ENCODE measurements around the gene C12orf43.

Gene C12orf43

DNA sequence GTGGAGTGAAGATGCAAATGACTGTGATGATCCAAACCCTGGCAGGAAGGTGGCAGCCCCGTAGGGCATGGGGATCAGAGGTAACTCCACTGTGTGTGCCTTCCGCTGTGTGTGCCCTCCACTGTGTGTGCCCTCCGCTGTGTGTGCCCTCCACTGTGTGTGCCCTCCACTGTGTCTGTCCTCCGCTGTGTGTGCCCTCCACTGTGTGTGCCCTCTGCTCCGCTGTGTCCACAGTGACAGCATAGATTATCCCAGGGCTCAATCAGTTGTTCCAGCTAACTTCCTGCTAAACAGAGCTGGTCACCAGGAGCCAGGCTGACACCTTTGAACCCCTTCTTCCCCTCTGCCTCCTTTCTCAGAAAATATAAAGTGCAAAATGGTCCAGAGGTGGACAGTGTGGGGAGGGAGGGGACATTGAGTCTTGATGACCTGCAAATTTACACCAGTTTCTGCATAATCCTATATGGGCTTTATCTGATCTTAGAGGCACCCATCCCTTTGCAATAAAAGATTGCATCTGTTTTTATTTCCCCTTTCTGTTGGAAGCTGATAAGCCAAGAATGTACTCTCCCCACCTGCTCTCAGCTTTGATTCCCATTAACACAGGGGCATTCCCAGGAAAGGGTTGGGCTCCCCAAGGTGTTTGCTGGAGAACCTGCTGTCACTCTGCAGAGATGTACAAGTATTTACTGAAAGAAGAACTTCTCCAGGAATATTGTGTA lies 59.5 kb downstream of the C12orf43 start:
- intact Hi-C loops (cut with DNase I) = no loop called here
- DNase-seq = peak in 1 of 10 donors; percentile 15

DNA sequence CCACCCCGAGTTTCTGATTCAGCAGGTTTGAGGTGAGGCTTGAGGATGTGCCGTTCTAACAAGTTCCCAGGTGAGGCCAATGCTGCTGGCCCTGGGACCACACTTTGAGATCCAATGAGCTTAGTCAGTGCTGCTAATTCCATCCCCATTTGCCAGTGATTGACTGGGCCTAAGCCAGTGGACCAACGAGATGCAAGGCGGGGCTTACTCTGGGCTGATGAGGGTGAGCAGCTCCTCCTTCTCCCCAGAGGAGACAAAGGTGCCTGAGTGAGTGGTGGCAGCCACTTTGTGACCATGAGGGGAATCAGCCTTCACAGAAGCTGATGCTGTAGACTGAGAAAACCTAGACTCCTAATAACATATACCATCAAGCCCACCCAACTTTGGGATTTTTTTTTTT lies 61.1 kb downstream of the C12orf43 start:
- peak in 1 of 10 donors; percentile 40 for DNase-seq
- intact Hi-C loops (cut with DNase I) = no loop called here

DNA sequence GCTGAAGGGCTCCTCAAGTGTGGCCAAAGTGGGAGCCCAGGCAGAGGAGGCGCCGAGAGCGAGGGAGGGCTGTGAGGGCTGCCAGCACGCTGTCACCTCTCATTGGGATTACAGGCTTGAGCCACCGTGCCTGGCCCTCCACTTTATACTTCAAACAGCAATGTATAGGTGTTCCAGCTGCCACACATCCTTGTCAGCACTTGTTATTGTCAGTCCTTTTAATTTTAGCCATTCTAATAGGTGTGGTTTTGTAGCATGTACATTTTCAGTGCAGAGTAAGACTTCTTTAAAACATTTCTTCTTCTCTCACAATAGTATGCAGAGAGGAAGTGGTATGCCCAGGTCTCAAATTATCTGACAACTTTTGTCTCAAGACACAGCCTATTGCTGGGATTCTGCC lies 65.5 kb downstream of the C12orf43 start:
- intact Hi-C loops (cut with DNase I) = no loop called here
- DNase-seq = peak in 2 of 10 donors; percentile 26 to 45
